GM12864 (cell line): ENCODE measurements around the gene TRANK1.

Source experiments
- DNase-seq: peaks from one replicate; pipeline ENCODE4 v3.0.0-alpha.2; 2011; ENCODE audit warnings: low read depth
- H3K4me3 ChIP-seq: 2 replicates; pipeline ENCODE4 v1.5.1; 2011; ENCODE audit warnings: mild to moderate bottlenecking, low read depth, low read length, control low read depth
- CTCF ChIP-seq: IDR thresholded peaks from 2 replicates; pipeline ENCODE4 v1.5.1; 2011; ENCODE audit warnings: low read depth, mild to moderate bottlenecking, moderate library complexity, low read length, control low read depth, inconsistent platforms; ENCODE audit errors: missing control alignments

TRANK1 gene

GRCh38 chr3:36926292-36926897 is 18.5 kb downstream of the TRANK1 start:
- TF ChIP-seq CTCF = no peak
- DNase-seq = no peak
- no peak overlapping the region for H3K4me3 ChIP-seq

DNA sequence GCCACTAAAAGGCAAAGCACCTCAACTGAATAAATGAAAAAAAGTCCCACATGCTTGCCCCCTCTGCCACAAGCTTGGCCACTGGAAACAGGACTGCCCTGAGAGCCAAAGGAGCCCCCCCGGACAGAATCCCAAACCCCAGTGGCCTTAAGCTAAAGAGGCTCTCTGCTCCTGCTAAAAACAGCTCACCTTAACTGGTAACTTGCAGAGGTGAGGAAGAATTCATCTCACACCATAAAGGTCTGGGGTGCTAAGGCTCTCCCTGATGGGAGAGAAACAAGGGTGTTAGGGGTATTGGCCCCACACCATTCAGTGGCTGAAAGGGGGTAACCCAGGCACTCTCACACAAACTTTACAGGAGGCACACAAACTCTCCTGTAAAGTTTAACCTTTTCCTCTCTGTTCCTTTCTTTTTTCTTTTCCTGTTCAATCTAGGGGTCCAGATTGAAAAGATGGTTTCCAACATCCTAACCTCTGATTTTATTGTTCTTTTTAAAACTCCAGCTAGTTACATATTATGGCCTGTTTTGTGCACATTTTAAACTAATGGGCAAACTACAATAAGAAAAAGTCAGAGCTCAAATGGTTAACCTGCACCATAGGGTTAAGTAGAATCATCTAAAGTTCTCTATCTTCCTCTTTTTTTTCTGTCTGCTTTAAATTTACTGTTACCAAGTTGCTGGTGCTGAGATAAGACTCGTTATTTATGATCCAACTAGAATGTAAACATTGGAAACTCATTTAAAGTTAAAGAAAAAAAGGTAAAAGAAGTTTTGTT is 19.9 kb downstream of the TRANK1 start:
- no peak for TF ChIP-seq CTCF
- H3K4me3 ChIP-seq = no peak overlapping the region
- DNase-seq = no peak

DNA sequence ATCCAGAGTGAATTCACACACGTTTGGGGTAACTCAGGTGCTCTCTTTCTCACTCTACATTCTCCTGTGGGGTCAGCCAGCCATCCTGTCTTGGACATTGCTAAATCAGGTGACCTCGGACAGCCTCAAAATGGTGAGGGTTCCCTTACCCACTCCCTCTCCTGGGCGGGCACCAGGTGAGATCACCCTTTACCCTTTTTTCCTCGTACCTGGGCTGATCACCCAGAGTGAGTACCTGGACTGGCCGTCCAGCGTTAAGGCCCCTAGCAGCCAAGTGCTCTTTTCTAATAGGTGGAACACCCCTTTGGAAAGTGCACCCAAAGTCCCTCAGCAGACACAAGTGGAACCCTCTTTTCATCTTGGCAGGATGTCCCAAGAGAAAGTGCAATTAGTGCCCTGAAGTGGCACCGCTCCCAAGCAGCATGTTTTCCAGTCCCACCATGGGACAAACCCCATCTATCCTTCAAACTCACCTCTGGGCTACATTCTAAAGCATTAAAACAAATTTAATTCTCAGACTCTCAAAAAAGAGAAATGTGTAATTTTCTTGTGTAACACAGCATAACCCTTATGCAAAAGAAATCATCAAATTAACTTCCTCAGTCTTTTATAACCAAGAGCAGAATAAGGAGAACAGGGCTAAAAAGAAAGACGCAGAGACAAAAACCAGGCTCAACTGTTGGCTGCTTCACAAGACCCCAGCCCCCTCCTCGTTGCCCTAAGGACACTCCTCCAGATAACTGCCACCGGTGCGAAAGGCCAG is 20.7 kb downstream of the TRANK1 start:
- no peak overlapping the region for H3K4me3 ChIP-seq
- DNase-seq = no peak
- no peak for TF ChIP-seq CTCF

DNA sequence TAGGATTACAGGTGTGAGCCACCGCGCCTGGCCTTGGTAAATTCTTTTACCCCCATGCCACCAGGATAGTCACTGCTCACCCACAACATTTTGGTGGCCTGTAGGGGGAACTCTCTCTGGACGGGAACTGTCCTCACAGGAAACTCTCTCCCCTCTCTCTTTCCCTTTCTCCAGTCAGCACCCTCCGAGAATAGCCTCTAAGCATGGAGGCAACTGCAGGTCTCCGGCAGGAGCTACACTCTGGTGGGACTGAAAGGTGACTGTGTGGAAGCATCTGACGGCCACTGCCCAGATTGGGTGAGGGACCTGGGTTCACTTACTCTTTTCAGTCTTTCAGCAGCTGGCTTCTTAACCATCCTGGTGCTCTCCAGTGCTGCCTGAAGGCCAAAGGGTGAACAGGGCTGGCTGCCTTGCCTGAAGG is 21.3 kb downstream of the TRANK1 start:
- TF ChIP-seq CTCF = peak; percentile 58
- H3K4me3 ChIP-seq = no peak overlapping the region
- DNase-seq = no peak

DNA sequence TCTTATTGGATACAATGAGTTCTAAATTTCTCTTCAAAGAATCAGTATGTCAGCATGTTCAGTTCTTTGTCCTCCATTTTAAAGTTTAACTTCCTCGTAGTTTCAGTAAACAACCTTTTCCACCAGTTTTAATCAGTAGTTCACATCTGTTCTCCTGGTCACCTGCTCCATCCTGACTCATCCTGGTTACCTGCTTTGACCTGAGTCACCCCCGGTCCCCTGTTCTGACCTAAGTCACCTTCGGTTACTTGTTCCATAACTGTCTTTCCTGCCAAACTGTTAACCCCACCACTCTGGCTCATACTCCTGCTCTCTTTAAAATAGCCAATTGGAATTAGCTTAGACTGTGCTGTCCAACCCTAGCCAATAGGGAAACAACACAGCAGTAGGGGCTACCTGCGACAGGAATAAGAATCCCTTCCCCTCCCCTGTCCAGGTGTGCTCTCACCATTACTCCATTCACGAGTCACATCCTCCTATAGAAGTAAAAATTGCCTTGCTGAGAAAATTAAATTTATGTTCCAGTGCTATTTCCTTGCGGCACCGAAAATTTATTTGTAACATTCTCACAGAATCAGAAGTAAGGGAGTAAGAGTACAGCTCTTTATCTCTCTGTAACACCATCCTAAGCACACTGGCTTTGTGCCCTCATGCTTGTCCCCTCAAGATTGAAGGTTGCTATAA is 23.8 kb downstream of the TRANK1 start:
- no peak for DNase-seq
- H3K4me3 ChIP-seq = no peak overlapping the region
- no peak for TF ChIP-seq CTCF

DNA sequence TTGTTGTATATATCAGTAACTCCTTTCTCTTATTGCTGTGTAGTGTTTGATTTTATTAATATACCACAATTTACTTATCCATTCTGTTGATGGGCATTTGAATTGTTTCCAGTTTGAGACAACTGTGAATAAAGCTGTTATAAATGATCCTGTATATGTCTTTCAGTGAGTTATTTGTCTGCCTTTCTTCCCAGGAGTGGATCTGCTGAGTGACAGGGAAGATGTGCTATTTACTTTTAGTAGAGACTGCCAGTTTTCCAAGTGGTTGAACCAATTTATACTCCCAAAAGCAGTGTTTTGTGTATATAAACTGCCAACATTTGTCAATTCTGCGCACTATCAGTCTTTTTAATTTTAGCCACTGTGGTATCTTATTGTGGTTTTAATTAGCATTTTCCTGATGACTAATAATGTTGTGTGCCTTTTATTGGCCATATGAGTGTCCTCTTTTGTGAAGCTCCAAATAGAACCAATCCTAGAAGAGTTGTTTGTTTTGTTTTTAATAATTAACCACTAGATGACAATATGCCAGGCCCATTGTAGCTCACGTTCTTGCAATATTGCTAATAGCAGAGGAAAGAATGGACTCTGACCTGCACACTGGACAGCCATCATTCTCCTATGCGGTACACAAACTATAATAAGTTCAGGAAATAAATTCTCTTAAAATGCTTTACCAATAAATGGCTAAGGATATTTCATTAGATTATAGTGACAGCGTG is 25.3 kb downstream of the TRANK1 start:
- no peak for TF ChIP-seq CTCF
- DNase-seq = no peak
- H3K4me3 ChIP-seq = no peak overlapping the region
